Activated naive CD4-positive, alpha-beta T cell treated with anti-CD3 and anti-CD28 coated beads, Interleukin-2, amount 50 U/mL, for 24 hours (primary cell): ENCODE data around the gene SWSAP1.
"Not testable (repeated sequence)": the region's sequence is repeated elsewhere in the genome, so short reads cannot be mapped to it uniquely, and the experiment has no call there.

ENCODE experiments used
- H3K27ac Mint-ChIP-seq: one replicate; pipeline ENCODE4 v1.8.0; 2021; ENCODE audit warnings: mild to moderate bottlenecking, mixed read lengths
- H3K27me3 Mint-ChIP-seq: one replicate; pipeline ENCODE4 v1.8.0; 2021; ENCODE audit warnings: mixed read lengths
- H3K36me3 Mint-ChIP-seq: one replicate; pipeline ENCODE4 v1.8.0; 2021; ENCODE audit warnings: mixed read lengths
- H3K4me1 Mint-ChIP-seq: one replicate; pipeline ENCODE4 v1.8.0; 2021; ENCODE audit warnings: mixed read lengths
- H3K4me3 Mint-ChIP-seq: one replicate; pipeline ENCODE4 v1.8.0; 2021; ENCODE audit warnings: mild to moderate bottlenecking, mixed read lengths
- H3K9me3 Mint-ChIP-seq: one replicate; pipeline ENCODE4 v1.8.0; 2021; ENCODE audit warnings: mixed read lengths

SWSAP1 gene

DNA sequence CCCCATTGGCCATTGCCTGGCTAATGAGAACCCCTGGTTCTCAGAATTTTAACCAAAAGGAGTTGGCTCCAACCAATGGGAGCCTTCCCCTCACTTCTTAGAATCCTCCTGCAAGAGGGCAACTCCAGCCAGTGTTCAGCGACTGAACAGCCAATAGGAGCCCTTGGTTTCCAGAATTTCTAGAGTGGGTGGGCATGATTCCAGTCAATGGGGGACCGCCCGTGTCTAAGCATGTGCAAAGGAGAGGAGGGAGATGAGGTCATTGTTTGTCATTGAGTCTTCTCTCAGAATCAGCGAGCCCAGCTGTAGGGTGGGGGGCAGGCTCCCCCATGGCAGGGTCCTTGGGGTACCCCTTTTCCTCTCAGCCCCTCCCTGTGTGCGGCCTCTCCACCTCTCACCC is 9.5 kb upstream of the SWSAP1 start:
- H3K4me3 Mint-ChIP-seq, result no peak overlapping the region
- no peaks in the 10 kb centered on the region for H3K4me1 Mint-ChIP-seq
- H3K27me3 Mint-ChIP-seq, result no peaks in the 10 kb centered on the region
- peaks cover 13% of the 10 kb centered on the region for H3K36me3 Mint-ChIP-seq
- no peak overlapping the region for H3K27ac Mint-ChIP-seq
- H3K9me3 Mint-ChIP-seq, result no peaks in the 10 kb centered on the region

DNA sequence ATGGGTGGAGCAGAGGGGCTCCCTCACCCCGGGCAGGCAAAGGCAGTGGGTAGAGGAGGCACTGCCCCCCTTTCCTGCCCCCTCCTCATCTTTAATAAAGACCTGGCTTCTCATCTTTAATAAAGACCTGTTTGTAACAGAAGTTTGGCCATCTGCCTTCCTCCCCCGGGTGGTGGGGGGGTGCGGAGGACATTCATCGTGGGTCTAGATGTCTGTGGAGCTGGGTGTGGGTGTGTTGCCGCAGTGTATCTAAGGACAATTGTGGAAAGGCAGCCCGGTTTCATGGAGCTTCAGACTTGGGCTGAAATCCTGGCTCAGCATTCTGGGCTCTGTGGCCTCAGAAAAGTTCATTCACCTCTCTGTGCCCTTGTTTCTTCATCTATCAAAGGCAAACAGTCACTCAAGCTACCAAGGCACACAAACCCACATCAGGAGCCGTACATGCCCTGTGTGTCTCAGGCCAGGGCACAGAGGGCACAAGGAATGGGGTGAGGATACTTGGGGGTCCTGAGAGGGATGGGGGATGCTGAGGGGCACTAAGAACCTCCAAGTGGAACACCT is 8.8 kb upstream of the SWSAP1 start:
- Mint-ChIP-seq H3K36me3 (peaks cover 14% of the 10 kb centered on the region), H3K9me3 (no peaks in the 10 kb centered on the region), H3K27ac (no peak overlapping the region)

GRCh38 chr19:11367528-11367927 is 6.9 kb upstream of the SWSAP1 start:
- Mint-ChIP-seq H3K36me3 (peaks cover 22% of the 10 kb centered on the region), H3K27me3 (no peaks in the 10 kb centered on the region), H3K27ac (no peak overlapping the region), H3K4me1 (peaks cover 4% of the 10 kb centered on the region), H3K9me3 (no peaks in the 10 kb centered on the region), H3K4me3 (no peak overlapping the region)

More for the DNA sequence above, 8.8 kb upstream of the SWSAP1 start:
- H3K4me1 Mint-ChIP-seq, result peaks cover under 1% of the 10 kb centered on the region
- H3K4me3 Mint-ChIP-seq, result no peak overlapping the region
- H3K27me3 Mint-ChIP-seq, result no peaks in the 10 kb centered on the region

DNA sequence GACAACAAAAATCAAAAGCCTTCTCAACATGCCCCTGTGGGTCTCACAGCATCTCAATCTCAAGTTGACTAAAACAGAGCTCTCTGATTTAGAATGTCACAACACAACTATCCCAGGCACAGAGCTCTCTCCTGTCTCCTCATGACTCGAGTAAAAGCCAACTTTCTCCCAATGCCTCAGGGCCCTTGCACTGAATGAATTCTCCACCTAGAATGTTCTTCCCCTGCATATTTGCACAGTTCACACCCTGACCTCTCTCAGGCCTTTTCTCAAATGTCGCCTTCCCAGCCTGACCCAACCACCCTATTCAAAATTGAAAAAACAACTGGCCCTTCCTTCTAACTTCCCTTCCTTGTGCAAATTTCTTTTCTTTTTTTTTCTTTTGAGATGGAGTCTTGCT is 3.7 kb upstream of the SWSAP1 start:
- no peak overlapping the region for H3K27ac Mint-ChIP-seq
- peaks cover 10% of the 10 kb centered on the region for H3K4me1 Mint-ChIP-seq
- peaks cover 19% of the 10 kb centered on the region for H3K36me3 Mint-ChIP-seq
- no peak overlapping the region for H3K4me3 Mint-ChIP-seq
- no peaks in the 10 kb centered on the region for H3K9me3 Mint-ChIP-seq
- H3K27me3 Mint-ChIP-seq, result no peaks in the 10 kb centered on the region

DNA sequence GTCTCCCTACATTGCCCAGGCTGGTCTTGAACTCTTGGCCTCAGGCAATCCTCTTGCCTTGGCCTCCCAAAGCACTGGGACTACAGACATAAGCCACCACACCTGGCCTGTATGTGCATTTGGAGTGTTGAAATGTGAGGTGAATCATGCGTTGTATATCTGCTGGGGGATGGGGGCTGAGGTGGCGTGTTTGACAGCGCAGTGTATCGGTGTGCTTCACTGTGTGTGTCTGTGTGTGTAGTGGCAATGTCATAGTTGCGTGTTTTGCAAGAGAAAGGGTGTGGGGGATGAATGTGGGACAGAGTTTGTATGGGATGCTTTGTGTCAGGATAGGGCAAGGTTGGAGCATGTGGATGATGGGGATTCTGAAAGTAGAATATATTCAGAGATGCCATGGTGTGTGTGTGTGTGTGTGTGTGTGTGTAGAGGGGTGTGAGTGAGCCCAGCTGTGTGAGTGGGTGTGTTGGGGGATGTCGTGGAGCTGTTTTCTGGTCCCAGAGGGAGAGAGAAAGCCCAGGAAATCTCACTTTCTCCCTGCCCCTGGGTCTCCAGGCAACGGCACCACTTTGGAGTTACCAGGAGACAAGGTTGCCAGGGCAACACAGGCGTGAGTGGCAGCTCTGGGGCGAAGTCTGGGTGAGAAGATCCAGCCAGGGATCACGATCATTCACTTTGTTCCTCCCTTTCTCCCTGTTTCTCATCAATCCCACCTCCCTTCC is 1.1 kb upstream of the SWSAP1 start:
- peaks cover 26% of the 10 kb centered on the region for H3K36me3 Mint-ChIP-seq
- no peaks in the 10 kb centered on the region for H3K27me3 Mint-ChIP-seq
- H3K4me3 Mint-ChIP-seq, result no peak overlapping the region
- no peaks in the 10 kb centered on the region for H3K9me3 Mint-ChIP-seq
- peaks cover 29% of the 10 kb centered on the region for H3K4me1 Mint-ChIP-seq
- no peak overlapping the region for H3K27ac Mint-ChIP-seq

- Mint-ChIP-seq H3K36me3 (peaks cover 24% of the 10 kb centered on the region), H3K4me3 (no peak overlapping the region), H3K27ac (no peak overlapping the region), H3K27me3 (no peaks in the 10 kb centered on the region), H3K9me3 (no peaks in the 10 kb centered on the region), H3K4me1 (peaks cover 35% of the 10 kb centered on the region)
Measured at GRCh38 chr19:11373885-11374432, 507 bp upstream of the SWSAP1 start.

DNA sequence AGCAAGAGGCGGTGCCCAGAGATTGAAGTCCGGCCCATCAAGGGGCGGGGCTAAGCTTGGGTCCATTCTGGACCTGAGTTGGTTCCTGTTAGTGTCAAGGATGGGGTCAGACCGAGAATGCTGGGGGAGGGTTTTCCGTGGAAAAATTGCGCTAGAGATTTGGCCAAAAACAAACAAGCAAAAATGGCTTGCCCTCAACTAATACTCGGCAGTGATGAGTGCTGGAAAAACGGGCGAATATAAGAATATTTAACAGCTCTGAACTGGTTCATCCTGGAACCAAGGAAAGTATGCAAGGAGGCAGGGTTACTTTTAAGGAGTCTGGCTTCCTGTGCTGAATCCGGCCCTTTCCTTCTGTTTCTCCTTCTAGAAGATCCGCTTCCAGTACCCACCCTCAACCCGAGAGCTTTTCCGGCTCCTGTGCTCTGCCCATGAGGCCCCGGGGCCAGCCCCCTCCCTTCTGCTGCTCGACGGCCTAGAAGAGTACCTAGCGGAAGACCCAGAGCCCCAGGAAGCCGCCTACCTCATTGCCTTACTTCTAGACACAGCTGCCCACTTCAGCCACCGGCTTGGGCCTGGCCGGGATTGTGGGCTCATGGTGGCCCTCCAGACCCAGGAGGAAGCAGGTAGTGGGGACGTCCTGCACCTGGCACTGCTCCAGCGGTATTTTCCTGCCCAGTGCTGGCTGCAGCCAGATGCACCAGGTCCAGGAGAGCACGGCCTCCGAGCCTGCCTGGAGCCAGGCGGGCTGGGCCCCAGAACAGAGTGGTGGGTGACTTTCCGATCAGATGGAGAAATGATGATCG is 880 bp downstream of the SWSAP1 start:
- peaks cover 42% of the 10 kb centered on the region for H3K4me1 Mint-ChIP-seq
- no peaks in the 10 kb centered on the region for H3K9me3 Mint-ChIP-seq
- peaks cover 19% of the 10 kb centered on the region for H3K36me3 Mint-ChIP-seq
- H3K27me3 Mint-ChIP-seq, result no peaks in the 10 kb centered on the region
- H3K27ac Mint-ChIP-seq, result no peak overlapping the region
- no peak overlapping the region for H3K4me3 Mint-ChIP-seq

GRCh38 chr19:11377237-11377636 is 2.8 kb downstream of the SWSAP1 start:
- peaks cover 54% of the 10 kb centered on the region for H3K4me1 Mint-ChIP-seq
- peaks cover 5% of the 10 kb centered on the region for H3K27me3 Mint-ChIP-seq
- no peaks in the 10 kb centered on the region for H3K9me3 Mint-ChIP-seq
- H3K4me3 Mint-ChIP-seq, result peak overlapping the region; percentile 59
- H3K36me3 Mint-ChIP-seq, result peaks cover 11% of the 10 kb centered on the region
- H3K27ac Mint-ChIP-seq, result peak overlapping the region; percentile 93

GRCh38 chr19:11377756-11378155 is 3.3 kb downstream of the SWSAP1 start:
- Mint-ChIP-seq H3K4me3 (no peak overlapping the region), H3K27ac (no peak overlapping the region), H3K4me1 (peaks cover 57% of the 10 kb centered on the region), H3K9me3 (no peaks in the 10 kb centered on the region), H3K36me3 (peaks cover 11% of the 10 kb centered on the region), H3K27me3 (peaks cover 7% of the 10 kb centered on the region)

DNA sequence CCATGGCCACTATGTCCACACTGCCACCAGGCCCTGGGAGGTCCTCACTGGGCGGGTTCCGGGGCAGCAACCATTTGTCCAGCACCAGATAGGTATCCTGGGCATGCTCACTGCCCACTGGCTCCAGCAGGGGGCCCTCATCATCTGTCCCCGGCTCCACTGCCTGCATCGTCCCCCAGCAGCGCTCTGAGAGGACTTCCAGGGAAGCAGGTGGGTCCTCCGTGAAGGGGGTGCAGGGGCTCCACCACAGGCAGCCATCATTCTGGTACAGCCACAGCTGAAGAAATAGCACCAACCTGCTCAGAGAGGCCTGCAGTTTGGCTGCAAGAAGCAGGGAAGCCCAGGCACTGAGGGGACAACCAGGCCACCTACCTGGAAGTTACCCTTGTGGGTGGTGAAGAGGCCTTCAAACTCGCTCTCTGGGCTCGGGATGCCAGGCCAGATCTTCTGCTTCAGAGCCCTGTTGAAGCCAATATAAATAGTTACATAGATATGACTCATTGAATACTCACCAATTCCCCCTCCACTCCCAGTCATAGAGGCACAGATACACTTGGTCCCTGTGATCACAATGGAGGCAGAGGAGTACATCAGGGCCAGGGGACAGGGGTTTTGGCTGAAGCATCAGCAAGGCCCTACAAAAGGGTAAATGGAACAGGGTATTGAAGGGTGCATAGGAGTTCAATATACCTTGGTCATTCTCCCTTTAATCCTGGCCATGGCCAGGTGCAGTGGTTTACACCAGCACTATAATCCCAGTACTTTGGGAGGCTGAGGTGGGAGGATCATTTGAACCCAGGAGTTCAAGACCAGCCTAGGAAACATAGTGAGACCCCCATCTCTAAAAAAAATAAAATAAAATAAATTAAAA is 4.1 kb downstream of the SWSAP1 start:
- H3K4me3 Mint-ChIP-seq, result peak overlapping the region; percentile 66

DNA sequence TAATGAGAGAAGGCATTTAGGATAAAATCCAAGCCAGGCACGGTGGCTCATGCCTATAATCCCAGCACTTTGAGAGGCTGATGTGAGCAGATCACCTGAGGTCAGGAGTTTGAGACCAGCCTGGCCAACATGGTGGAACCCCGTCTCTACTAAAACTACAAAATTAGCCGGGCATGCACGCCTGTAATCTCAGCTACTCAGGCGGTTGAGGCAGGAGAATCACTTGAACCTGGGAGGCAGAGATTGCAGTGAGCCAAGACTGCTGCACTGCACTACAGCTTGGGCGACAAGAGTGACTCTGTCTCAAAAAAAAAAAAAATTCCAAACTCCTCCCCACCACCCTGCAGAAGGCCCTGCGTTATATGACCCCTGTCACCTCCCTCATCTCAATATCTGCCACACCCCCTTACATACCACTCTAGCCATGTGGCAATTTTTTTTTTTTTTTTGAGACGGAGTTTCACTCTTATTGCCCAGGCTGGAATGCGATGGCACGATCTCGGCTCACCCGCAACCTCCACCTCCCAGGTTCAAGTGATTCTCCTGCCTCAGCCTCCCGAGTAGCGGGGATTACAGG is 4.9 kb downstream of the SWSAP1 start:
- H3K27me3 Mint-ChIP-seq, result not testable (repeated sequence)

More for the DNA sequence above, 4.1 kb downstream of the SWSAP1 start:
- H3K27me3 Mint-ChIP-seq, result peaks cover 7% of the 10 kb centered on the region
- H3K9me3 Mint-ChIP-seq, result no peaks in the 10 kb centered on the region
- peak overlapping the region; percentile 85 for H3K27ac Mint-ChIP-seq
- peaks cover 11% of the 10 kb centered on the region for H3K36me3 Mint-ChIP-seq
- peaks cover 56% of the 10 kb centered on the region for H3K4me1 Mint-ChIP-seq

GRCh38 chr19:11379857-11380350 is 5.4 kb downstream of the SWSAP1 start:
- Mint-ChIP-seq H3K27ac (peak overlapping the region; percentile 97), H3K9me3 (no peaks in the 10 kb centered on the region), H3K4me3 (peak overlapping the region; percentile 93), H3K27me3 (peaks cover 8% of the 10 kb centered on the region), H3K36me3 (peaks cover 11% of the 10 kb centered on the region), H3K4me1 (peaks cover 56% of the 10 kb centered on the region)

More for the DNA sequence above, 4.9 kb downstream of the SWSAP1 start:
- not testable (repeated sequence) for H3K9me3 Mint-ChIP-seq, H3K4me3 Mint-ChIP-seq, H3K27ac Mint-ChIP-seq
- peaks cover 11% of the 10 kb centered on the region for H3K36me3 Mint-ChIP-seq
- H3K4me1 Mint-ChIP-seq, result peaks cover 56% of the 10 kb centered on the region

- Mint-ChIP-seq H3K9me3 (no peaks in the 10 kb centered on the region), H3K36me3 (peaks cover 11% of the 10 kb centered on the region), H3K4me3 (peak overlapping the region; percentile 93), H3K4me1 (peaks cover 52% of the 10 kb centered on the region), H3K27ac (peak overlapping the region; percentile 97), H3K27me3 (peaks cover 8% of the 10 kb centered on the region)
Measured at GRCh38 chr19:11380653-11381537, 6.4 kb downstream of the SWSAP1 start.
